A549 (cell line): ENCODE results near the gene NID2. TPM values are rescaled to one million over a fixed set of nuclear protein-coding genes. Genes with fewer than 3 reads are reported as not detected.

Experiments used
- ATAC-seq, 2 experiments: fragments of 200-7000 bp in 1 of 2; fragments of >200 bp in 1 of 2; cut with Nextera tagmentation in 1 of 2; cut with Tn5 transposase in 1 of 2; 3 replicates each; pipeline versions ENCODE4 v1.8.0 to v1.9.1; 2018 to 2020; ENCODE audit warnings: mild to moderate bottlenecking in 1 of 2, moderate library complexity in 1 of 2
- CTCF ChIA-PET: fragments of 300-600 bp; sonication (Branson Sonifier 250); formaldehyde crosslinking; extraction: SDS; loops from one replicate; lab custom pipeline; 2021; ENCODE audit warnings: antibody characterized with exemption, inconsistent platforms; lab: Yijun Ruan, JAX
- POLR2A ChIA-PET: fragments of 350-600 bp; formaldehyde crosslinking; extraction: SDS; loops from one replicate; lab custom pipeline; 2021; ENCODE audit warnings: antibody characterized with exemption, inconsistent platforms; lab: Yijun Ruan, JAX
- DNase-seq, 2 experiments: peaks; one replicate each; pipeline versions ENCODE4 v3.0.0 to v3.0.0-alpha.2; 2011 to 2016; ENCODE audit warnings: low read depth in 1 of 2, low spot score in 1 of 2
- FAIRE-seq: peaks from 2 replicates; lab custom pipeline; 2011; peaks lifted over from hg19 to GRCh38; lab: Jason Lieb, UNC
- H3K27ac ChIP-seq, 2 experiments: fragments of >200 bp; sonication (Bioruptor Twin); formaldehyde crosslinking; 3 replicates each; pipeline ENCODE4 v1.5.1; 2016 to 2017
- H3K4me1 ChIP-seq: fragments of >200 bp; sonication (Bioruptor Twin); formaldehyde crosslinking; 3 replicates; pipeline ENCODE4 v1.6.1; 2016
- H3K4me2 ChIP-seq: fragments of >200 bp; sonication (Bioruptor Twin); formaldehyde crosslinking; 3 replicates; pipeline ENCODE4 v1.6.1; 2016
- H3K4me3 ChIP-seq: fragments of >200 bp; sonication (Bioruptor Twin); formaldehyde crosslinking; 3 replicates; pipeline ENCODE4 v1.5.1; 2016
- H3K9me3 ChIP-seq: fragments of >200 bp; sonication (Bioruptor Twin); formaldehyde crosslinking; 3 replicates; pipeline ENCODE4 v1.6.1; 2016
- BHLHE40 ChIP-seq: IDR thresholded peaks from 2 replicates; pipeline ENCODE4 v1.6.1; 2012; ENCODE audit warnings: low read depth, low read length, inconsistent platforms
- CBX2 ChIP-seq: fragments of 200-600 bp; sonication (generic); IDR thresholded peaks from 2 replicates; pipeline ENCODE4 v1.6.1; 2016; ENCODE audit warnings: low read depth, mild to moderate bottlenecking, borderline replicate concordance
- CBX8 ChIP-seq: fragments of 200-600 bp; sonication (generic); IDR thresholded peaks from 2 replicates; pipeline ENCODE4 v1.6.1; 2016
- CEBPB ChIP-seq, 2 experiments: fragments of >200 bp in 1 of 2; sonication (Bioruptor Twin) in 1 of 2; formaldehyde crosslinking in 1 of 2; IDR thresholded peaks; 2 replicates each; pipeline ENCODE4 v1.6.1; 2012 to 2016
- EHMT2 ChIP-seq: fragments of 200-600 bp; sonication (generic); IDR thresholded peaks from 2 replicates; pipeline ENCODE4 v1.6.1; 2016; ENCODE audit warnings: antibody characterized with exemption, low read depth, mild to moderate bottlenecking, moderate library complexity
- HEYL ChIP-seq: fragments of 250-450 bp; sonication (Bioruptor Pico); IDR thresholded peaks from 2 replicates; pipeline ENCODE4 v1.8.0; 2021; ENCODE audit warnings: mild to moderate bottlenecking, moderate library complexity
- HOXB13 ChIP-seq: fragments of 250-450 bp; sonication (Bioruptor Pico); IDR thresholded peaks from 2 replicates; pipeline ENCODE4 v1.5.0; 2020; ENCODE audit warnings: low read depth, mild to moderate bottlenecking, moderate library complexity
- KDM5A ChIP-seq: fragments of 200-600 bp; sonication (generic); IDR thresholded peaks from 2 replicates; pipeline ENCODE4 v1.6.1; 2016; ENCODE audit warnings: antibody characterized with exemption, mild to moderate bottlenecking
- MYC ChIP-seq: IDR thresholded peaks from 2 replicates; pipeline ENCODE4 v1.6.1; 2012; ENCODE audit warnings: mild to moderate bottlenecking, inconsistent platforms, low read length, improper control_type of control experiment, borderline replicate concordance
- RARB ChIP-seq: fragments of 250-450 bp; sonication (Bioruptor Pico); IDR thresholded peaks from 2 replicates; pipeline ENCODE4 v1.8.0; 2021; ENCODE audit warnings: mild to moderate bottlenecking, moderate library complexity
- RFX5 ChIP-seq: fragments of 450-650 bp; IDR thresholded peaks from 2 replicates; pipeline ENCODE4 v1.7.1; 2014; ENCODE audit warnings: antibody characterized with exemption, mild to moderate bottlenecking, moderate library complexity
- RNF2 ChIP-seq: fragments of 200-600 bp; sonication (generic); IDR thresholded peaks from 2 replicates; pipeline ENCODE4 v1.6.1; 2016; ENCODE audit warnings: low read depth, mild to moderate bottlenecking, antibody characterized with exemption, moderate library complexity, borderline replicate concordance
- ZC3H11A ChIP-seq: fragments of 450-650 bp; IDR thresholded peaks from 2 replicates; pipeline ENCODE4 v1.6.1; 2014; ENCODE audit warnings: antibody characterized with exemption, mild to moderate bottlenecking
- WGBS: methylation state at CpG from one replicate; pipeline ENCODE4 v1.1.6; 2017; ENCODE audit errors: missing lambda C conversion rate; 5-methylcytosine and 5-hydroxymethylcytosine counted together
- polyA plus RNA-seq, 4 experiments: library from polyadenylated mRNA; depleted of rRNA in 3 of 4; stranded (reverse); fragments of >200 nt; fragmentation: RNase III in 1 of 4; extraction: RNeasy Plus Mini Kit Qiagen cat#74134 plus additional on column Dnase treatment in 1 of 4; gene quantifications; 2 replicates in 3 of 4; 3 replicates in 1 of 4; pipeline ENCODE4 v1.2.3, GENCODE V29; 2011 to 2017
- TF ChIP-seq, protein P1 (sequence below): IDR thresholded peaks from 2 replicates; pipeline ENCODE4 v1.6.1; 2012
- TF ChIP-seq, protein P2 (sequence below): fragments of 200-600 bp; sonication (generic); IDR thresholded peaks from 2 replicates; pipeline ENCODE4 v1.6.1; 2016; ENCODE audit warnings: antibody characterized with exemption, mild to moderate bottlenecking, moderate library complexity
- TF ChIP-seq, protein P3 (sequence below): IDR thresholded peaks from 2 replicates; pipeline ENCODE4 v1.6.1; 2012
- TF ChIP-seq, protein P4 (sequence below): IDR thresholded peaks from 2 replicates; pipeline ENCODE4 v1.6.1; 2012; ENCODE audit warnings: low read depth, borderline replicate concordance
- TF ChIP-seq, protein P5 (sequence below): fragments of >200 bp; sonication (Bioruptor Twin); formaldehyde crosslinking; IDR thresholded peaks from 3 replicates; pipeline ENCODE4 v1.5.1; 2016
- TF ChIP-seq, protein P6 (sequence below): fragments of 250-450 bp; sonication (Bioruptor Pico); IDR thresholded peaks from 2 replicates; pipeline ENCODE4 v1.5.0; 2021; ENCODE audit warnings: mild to moderate bottlenecking, moderate library complexity, borderline replicate concordance
- TF ChIP-seq, protein P7 (sequence below): fragments of 250-450 bp; sonication (Bioruptor Pico); IDR thresholded peaks from 2 replicates; pipeline ENCODE4 v1.5.0; 2020; ENCODE audit warnings: low read depth, mild to moderate bottlenecking, moderate library complexity

Gene NID2
- polyA plus RNA-seq, 2 of the 4 experiments (the other 2 are of a cell fraction): 7.3 to 20.6 TPM

DNA sequence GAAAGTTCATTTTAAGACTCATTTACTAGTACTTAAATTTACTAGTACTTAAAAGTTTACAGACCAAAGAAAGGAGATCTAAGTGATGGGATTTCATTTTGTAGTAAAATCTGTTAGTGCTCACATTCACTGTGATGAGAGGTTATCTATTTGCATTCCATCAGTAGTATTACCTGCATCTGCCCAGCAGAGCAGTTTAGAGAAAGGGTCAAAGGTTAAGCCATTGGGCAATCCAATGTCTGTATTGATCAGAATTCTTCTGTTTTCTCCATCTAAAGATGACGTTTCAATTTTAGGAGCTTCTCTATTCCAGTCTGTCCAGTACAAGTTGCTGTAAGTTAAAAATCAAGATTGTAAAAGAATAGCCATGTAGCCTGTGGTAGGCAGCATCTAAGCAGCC is 61.2 kb downstream of the NID2 start:
- POLR2A ChIA-PET: no interaction called here
- Histone ChIP-seq H3K27ac (no peak overlapping the region), H3K4me3 (no peak overlapping the region), H3K4me2 (no peak overlapping the region), H3K9me3 (no peaks in the 10 kb centered on the region), H3K4me1 (no peaks in the 10 kb centered on the region)
- CTCF ChIA-PET: interaction anchor here (1.2 to 4.7 kb wide), 3 partner anchors 8 to 13 kb away, joined by 3 to 21 read pairs (median 8); no protein-coding TSS in a partner anchor
- WGBS: 87% methylated on average over 1 of the region's 1 CpG
- no peak for DNase-seq
- ATAC-seq: no peak
- no peak for TF ChIP-seq MYC
- no peak for TF ChIP-seq HOXB13 (CRISPR knock-in tag)
- TF ChIP-seq HEYL (CRISPR knock-in tag): no peak
- TF ChIP-seq RNF2: no peak
- no peak for TF ChIP-seq BHLHE40
- TF ChIP-seq, protein P1, sequence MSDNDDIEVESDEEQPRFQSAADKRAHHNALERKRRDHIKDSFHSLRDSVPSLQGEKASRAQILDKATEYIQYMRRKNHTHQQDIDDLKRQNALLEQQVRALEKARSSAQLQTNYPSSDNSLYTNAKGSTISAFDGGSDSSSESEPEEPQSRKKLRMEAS: no peak
- TF ChIP-seq, protein P2, sequence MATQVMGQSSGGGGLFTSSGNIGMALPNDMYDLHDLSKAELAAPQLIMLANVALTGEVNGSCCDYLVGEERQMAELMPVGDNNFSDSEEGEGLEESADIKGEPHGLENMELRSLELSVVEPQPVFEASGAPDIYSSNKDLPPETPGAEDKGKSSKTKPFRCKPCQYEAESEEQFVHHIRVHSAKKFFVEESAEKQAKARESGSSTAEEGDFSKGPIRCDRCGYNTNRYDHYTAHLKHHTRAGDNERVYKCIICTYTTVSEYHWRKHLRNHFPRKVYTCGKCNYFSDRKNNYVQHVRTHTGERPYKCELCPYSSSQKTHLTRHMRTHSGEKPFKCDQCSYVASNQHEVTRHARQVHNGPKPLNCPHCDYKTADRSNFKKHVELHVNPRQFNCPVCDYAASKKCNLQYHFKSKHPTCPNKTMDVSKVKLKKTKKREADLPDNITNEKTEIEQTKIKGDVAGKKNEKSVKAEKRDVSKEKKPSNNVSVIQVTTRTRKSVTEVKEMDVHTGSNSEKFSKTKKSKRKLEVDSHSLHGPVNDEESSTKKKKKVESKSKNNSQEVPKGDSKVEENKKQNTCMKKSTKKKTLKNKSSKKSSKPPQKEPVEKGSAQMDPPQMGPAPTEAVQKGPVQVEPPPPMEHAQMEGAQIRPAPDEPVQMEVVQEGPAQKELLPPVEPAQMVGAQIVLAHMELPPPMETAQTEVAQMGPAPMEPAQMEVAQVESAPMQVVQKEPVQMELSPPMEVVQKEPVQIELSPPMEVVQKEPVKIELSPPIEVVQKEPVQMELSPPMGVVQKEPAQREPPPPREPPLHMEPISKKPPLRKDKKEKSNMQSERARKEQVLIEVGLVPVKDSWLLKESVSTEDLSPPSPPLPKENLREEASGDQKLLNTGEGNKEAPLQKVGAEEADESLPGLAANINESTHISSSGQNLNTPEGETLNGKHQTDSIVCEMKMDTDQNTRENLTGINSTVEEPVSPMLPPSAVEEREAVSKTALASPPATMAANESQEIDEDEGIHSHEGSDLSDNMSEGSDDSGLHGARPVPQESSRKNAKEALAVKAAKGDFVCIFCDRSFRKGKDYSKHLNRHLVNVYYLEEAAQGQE: no peak
- no peak for TF ChIP-seq CEBPB (IDR thresholded peaks at IDR 0.05)
- TF ChIP-seq, protein P3, sequence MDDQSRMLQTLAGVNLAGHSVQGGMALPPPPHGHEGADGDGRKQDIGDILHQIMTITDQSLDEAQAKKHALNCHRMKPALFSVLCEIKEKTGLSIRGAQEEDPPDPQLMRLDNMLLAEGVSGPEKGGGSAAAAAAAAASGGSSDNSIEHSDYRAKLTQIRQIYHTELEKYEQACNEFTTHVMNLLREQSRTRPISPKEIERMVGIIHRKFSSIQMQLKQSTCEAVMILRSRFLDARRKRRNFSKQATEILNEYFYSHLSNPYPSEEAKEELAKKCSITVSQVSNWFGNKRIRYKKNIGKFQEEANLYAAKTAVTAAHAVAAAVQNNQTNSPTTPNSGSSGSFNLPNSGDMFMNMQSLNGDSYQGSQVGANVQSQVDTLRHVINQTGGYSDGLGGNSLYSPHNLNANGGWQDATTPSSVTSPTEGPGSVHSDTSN: no peak
- TF ChIP-seq, protein P4, sequence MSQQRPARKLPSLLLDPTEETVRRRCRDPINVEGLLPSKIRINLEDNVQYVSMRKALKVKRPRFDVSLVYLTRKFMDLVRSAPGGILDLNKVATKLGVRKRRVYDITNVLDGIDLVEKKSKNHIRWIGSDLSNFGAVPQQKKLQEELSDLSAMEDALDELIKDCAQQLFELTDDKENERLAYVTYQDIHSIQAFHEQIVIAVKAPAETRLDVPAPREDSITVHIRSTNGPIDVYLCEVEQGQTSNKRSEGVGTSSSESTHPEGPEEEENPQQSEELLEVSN: no peak
- FAIRE-seq: no peak

DNA sequence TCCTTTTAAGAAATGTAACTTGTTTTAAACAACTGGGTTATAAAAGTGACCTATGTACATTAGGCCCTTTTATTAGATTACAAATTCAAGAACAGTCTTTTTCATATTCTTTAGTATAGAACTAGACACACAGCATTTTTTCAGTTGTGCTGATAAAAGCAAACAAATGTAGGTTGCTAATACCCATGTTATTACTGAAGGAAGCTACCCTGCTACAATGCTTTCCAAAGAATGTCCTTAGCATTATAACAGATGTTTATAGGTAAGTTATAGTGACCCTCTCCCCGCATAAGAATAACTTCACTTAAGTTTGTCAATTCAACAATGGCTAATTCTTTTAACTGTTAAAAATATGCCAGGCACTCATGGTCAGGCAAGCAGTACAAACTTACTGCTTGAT is 61.6 kb downstream of the NID2 start:
- Histone ChIP-seq H3K27ac (no peak overlapping the region), H3K4me1 (no peaks in the 10 kb centered on the region), H3K9me3 (no peaks in the 10 kb centered on the region), H3K4me2 (no peak overlapping the region)
- POLR2A ChIA-PET: no interaction called here
- no peak for FAIRE-seq
- TF ChIP-seq, protein P5, sequence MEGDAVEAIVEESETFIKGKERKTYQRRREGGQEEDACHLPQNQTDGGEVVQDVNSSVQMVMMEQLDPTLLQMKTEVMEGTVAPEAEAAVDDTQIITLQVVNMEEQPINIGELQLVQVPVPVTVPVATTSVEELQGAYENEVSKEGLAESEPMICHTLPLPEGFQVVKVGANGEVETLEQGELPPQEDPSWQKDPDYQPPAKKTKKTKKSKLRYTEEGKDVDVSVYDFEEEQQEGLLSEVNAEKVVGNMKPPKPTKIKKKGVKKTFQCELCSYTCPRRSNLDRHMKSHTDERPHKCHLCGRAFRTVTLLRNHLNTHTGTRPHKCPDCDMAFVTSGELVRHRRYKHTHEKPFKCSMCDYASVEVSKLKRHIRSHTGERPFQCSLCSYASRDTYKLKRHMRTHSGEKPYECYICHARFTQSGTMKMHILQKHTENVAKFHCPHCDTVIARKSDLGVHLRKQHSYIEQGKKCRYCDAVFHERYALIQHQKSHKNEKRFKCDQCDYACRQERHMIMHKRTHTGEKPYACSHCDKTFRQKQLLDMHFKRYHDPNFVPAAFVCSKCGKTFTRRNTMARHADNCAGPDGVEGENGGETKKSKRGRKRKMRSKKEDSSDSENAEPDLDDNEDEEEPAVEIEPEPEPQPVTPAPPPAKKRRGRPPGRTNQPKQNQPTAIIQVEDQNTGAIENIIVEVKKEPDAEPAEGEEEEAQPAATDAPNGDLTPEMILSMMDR: no peak
- TF ChIP-seq, protein P6, sequence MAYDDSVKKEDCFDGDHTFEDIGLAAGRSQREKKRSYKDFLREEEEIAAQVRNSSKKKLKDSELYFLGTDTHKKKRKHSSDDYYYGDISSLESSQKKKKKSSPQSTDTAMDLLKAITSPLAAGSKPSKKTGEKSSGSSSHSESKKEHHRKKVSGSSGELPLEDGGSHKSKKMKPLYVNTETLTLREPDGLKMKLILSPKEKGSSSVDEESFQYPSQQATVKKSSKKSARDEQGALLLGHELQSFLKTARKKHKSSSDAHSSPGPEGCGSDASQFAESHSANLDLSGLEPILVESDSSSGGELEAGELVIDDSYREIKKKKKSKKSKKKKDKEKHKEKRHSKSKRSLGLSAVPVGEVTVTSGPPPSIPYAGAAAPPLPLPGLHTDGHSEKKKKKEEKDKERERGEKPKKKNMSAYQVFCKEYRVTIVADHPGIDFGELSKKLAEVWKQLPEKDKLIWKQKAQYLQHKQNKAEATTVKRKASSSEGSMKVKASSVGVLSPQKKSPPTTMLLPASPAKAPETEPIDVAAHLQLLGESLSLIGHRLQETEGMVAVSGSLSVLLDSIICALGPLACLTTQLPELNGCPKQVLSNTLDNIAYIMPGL: no peak
- no peak for TF ChIP-seq RARB (CRISPR knock-in tag)
- TF ChIP-seq, protein P1: no peak
- TF ChIP-seq, protein P7, sequence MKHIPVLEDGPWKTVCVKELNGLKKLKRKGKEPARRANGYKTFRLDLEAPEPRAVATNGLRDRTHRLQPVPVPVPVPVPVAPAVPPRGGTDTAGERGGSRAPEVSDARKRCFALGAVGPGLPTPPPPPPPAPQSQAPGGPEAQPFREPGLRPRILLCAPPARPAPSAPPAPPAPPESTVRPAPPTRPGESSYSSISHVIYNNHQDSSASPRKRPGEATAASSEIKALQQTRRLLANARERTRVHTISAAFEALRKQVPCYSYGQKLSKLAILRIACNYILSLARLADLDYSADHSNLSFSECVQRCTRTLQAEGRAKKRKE: no peak
- no peak for TF ChIP-seq ZC3H11A
- no peak for TF ChIP-seq EHMT2
- no peak for TF ChIP-seq RFX5
- TF ChIP-seq CBX2: no peak
- TF ChIP-seq CBX8: no peak
- TF ChIP-seq HEYL (CRISPR knock-in tag): no peak
- no peak for TF ChIP-seq HOXB13 (CRISPR knock-in tag)
- no peak for TF ChIP-seq KDM5A
- TF ChIP-seq MYC: no peak
- TF ChIP-seq, all 56 proteins: peak for 0
- CTCF ChIA-PET: interaction anchor here (1.2 to 4.7 kb wide), 4 partner anchors 9 to 13 kb away, joined by 3 to 21 read pairs (median 6); no protein-coding TSS in a partner anchor
- H3K4me3 ChIP-seq: no peak overlapping the region
- WGBS: 96% methylated on average over 1 of the region's 1 CpG
- ATAC-seq (no peak), DNase-seq (no peak)
